IPS-20b (cell line): ENCODE measurements around the gene KCNQ1.

ENCODE experiments used
- H3K27ac ChIP-seq: one replicate; pipeline ENCODE4 v1.5.1; 2013; ENCODE audit warnings: low read length
- H3K27me3 ChIP-seq: 2 replicates; pipeline ENCODE4 v1.6.1; 2013; ENCODE audit warnings: mild to moderate bottlenecking, low read length, inconsistent platforms; ENCODE audit not compliant: insufficient read depth
- H3K36me3 ChIP-seq: 2 replicates; pipeline ENCODE4 v1.6.1; 2013; ENCODE audit warnings: low read depth, mild to moderate bottlenecking, inconsistent platforms, low read length, moderate library complexity; ENCODE audit not compliant: insufficient read depth
- H3K4me1 ChIP-seq: 2 replicates; pipeline ENCODE4 v1.6.1; 2013; ENCODE audit warnings: mild to moderate bottlenecking, control low read depth, inconsistent platforms, low read length, moderate library complexity; ENCODE audit not compliant: insufficient read depth
- H3K4me3 ChIP-seq: 2 replicates; pipeline ENCODE4 v1.5.1; 2013; ENCODE audit warnings: mild to moderate bottlenecking, low read length, inconsistent platforms
- H3K9ac ChIP-seq: 2 replicates; pipeline ENCODE4 v1.6.1; 2013; ENCODE audit warnings: low read depth, mild to moderate bottlenecking, inconsistent platforms, low read length, moderate library complexity
- H3K9me3 ChIP-seq: 2 replicates; pipeline ENCODE4 v1.6.1; 2013; ENCODE audit warnings: mild to moderate bottlenecking, low read depth, low read length, inconsistent platforms; ENCODE audit not compliant: insufficient read depth

The KCNQ1 gene

GRCh38 chr11:2684581-2684980, 239.8 kb downstream of the KCNQ1 start:
- Histone ChIP-seq H3K4me3 (no peak overlapping the region), H3K4me1 (peaks cover 29% of the 10 kb centered on the region; the same call in 1 of the 2 replicates), H3K9me3 (no peaks in the 10 kb centered on the region), H3K27me3 (peaks cover 8% of the 10 kb centered on the region), H3K27ac (no peak overlapping the region), H3K36me3 (peaks cover 6% of the 10 kb centered on the region; the same call in 1 of the 2 replicates), H3K9ac (no peak overlapping the region)

DNA sequence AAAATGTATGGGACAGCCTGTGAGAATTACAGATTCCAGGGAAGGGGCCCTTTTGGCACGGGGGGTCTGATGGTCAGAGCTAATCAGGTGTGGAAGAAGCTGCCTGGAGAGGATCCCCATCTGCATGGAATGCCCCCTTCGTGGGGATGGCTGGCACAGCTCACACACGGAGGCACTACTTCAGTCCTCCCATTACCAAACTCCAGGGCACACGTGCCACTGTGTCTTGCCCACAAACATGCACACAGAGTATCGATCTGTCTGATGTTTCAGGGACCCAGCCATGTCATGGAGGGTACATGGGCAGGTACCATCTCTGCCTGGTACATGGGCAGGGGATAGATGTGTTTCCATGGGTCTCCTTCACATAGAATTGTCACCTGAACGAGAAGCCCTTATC, 240.2 kb downstream of the KCNQ1 start:
- Histone ChIP-seq H3K4me1 (peaks cover 29% of the 10 kb centered on the region; the same call in 1 of the 2 replicates), H3K4me3 (no peak overlapping the region), H3K9me3 (no peaks in the 10 kb centered on the region), H3K27me3 (peaks cover 8% of the 10 kb centered on the region), H3K27ac (no peak overlapping the region), H3K9ac (no peak overlapping the region), H3K36me3 (peaks cover 6% of the 10 kb centered on the region; the same call in 1 of the 2 replicates)

GRCh38 chr11:2685566-2686359, 241.0 kb downstream of the KCNQ1 start:
- Histone ChIP-seq H3K9ac (no peak overlapping the region), H3K4me1 (peaks cover 34% of the 10 kb centered on the region), H3K27me3 (peaks cover 8% of the 10 kb centered on the region), H3K4me3 (no peak overlapping the region), H3K36me3 (peaks cover 6% of the 10 kb centered on the region; the same call in 1 of the 2 replicates), H3K27ac (no peak overlapping the region), H3K9me3 (no peaks in the 10 kb centered on the region)

GRCh38 chr11:2686360-2687222, 241.8 kb downstream of the KCNQ1 start:
- Histone ChIP-seq H3K36me3 (peaks cover 6% of the 10 kb centered on the region; the same call in 1 of the 2 replicates), H3K27me3 (peaks cover 4% of the 10 kb centered on the region; the same call in 1 of the 2 replicates), H3K27ac (no peak overlapping the region), H3K9ac (no peak overlapping the region), H3K9me3 (no peaks in the 10 kb centered on the region), H3K4me3 (no peak overlapping the region), H3K4me1 (peaks cover 42% of the 10 kb centered on the region)

DNA sequence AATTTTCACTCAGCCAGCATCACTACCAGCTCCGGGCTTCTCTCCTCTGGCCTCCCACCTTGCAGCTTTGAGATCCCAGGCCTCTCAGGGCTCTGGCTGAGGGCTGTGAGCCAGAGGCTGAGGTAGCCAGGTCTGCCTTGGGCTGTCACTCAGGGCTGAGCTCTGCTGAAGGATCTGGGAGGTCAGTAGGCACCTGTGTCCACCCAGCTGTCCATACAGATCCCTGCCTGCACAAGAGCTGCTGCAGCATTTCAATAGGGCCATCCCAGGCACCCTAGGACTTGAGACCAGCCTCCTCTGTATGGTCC, 242.4 kb downstream of the KCNQ1 start:
- Histone ChIP-seq H3K9me3 (no peaks in the 10 kb centered on the region), H3K27ac (no peak overlapping the region), H3K36me3 (peaks cover 6% of the 10 kb centered on the region; the same call in 1 of the 2 replicates), H3K27me3 (peaks cover 4% of the 10 kb centered on the region; the same call in 1 of the 2 replicates), H3K9ac (no peak overlapping the region), H3K4me3 (no peak overlapping the region), H3K4me1 (peaks cover 48% of the 10 kb centered on the region)

- Histone ChIP-seq H3K9me3 (no peaks in the 10 kb centered on the region), H3K4me1 (peaks cover 51% of the 10 kb centered on the region), H3K4me3 (no peak overlapping the region), H3K36me3 (peaks cover 6% of the 10 kb centered on the region; the same call in 1 of the 2 replicates), H3K27me3 (peaks cover 4% of the 10 kb centered on the region; the same call in 1 of the 2 replicates), H3K27ac (no peak overlapping the region), H3K9ac (no peak overlapping the region)
Measured at GRCh38 chr11:2687782-2688191, 243.0 kb downstream of the KCNQ1 start.

DNA sequence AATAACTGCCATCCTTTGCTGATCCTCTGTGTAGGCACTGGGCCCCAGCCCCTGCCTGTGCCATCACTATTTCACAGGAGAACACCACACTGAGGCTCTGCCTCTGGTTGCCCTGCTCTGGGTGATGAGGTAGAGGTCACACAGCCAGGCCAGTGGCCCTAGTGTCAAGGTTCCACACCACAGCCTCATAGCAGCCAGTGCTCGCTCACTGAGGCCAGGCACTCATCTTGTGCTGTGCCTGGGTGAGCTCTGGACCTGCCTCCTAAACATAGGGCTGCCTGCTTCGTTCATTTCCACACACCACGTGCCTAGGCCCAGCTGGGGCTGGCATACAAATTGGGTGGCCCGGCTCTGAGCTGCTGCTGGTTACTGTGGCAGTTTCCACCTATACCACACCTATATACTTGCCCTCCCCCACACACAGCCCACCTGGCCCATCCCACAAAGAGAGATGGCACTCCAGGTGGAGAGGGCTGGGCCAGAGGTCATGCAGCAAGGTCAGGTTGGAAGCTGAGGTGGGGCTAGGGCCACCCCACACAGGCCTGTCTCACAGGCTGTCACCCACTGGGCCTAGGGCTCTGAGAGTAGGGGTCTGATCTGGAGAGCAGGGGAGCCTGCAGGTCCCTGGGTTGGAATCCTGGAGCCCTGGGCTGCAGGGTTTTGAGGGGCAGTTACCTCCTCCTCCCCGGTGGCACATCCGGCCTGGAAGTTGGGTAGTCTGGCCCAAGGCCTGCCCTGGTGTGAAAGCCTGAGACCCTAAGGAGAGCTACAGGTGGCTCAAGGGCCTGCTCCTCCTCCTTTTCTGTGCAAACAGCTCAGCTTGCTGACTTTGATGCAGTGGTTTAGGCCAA, 243.8 kb downstream of the KCNQ1 start:
- Histone ChIP-seq H3K9me3 (no peaks in the 10 kb centered on the region), H3K27ac (no peak overlapping the region), H3K27me3 (peaks cover 4% of the 10 kb centered on the region; the same call in 1 of the 2 replicates), H3K4me3 (no peak overlapping the region), H3K9ac (no peak overlapping the region), H3K4me1 (peaks cover 49% of the 10 kb centered on the region), H3K36me3 (peaks cover 6% of the 10 kb centered on the region; the same call in 1 of the 2 replicates)

- H3K9ac ChIP-seq, result no peak overlapping the region
- no peaks in the 10 kb centered on the region for H3K9me3 ChIP-seq
- peaks cover 58% of the 10 kb centered on the region for H3K4me1 ChIP-seq
- peaks cover 5% of the 10 kb centered on the region; the same call in 1 of the 2 replicates for H3K36me3 ChIP-seq
- H3K27me3 ChIP-seq, result peaks cover 4% of the 10 kb centered on the region; the same call in 1 of the 2 replicates
- no peak overlapping the region for H3K4me3 ChIP-seq
- no peak overlapping the region for H3K27ac ChIP-seq
Measured at GRCh38 chr11:2689651-2690575, 245.1 kb downstream of the KCNQ1 start.

- Histone ChIP-seq H3K4me1 (peaks cover 64% of the 10 kb centered on the region), H3K27ac (no peak overlapping the region), H3K9me3 (no peaks in the 10 kb centered on the region), H3K9ac (no peak overlapping the region), H3K36me3 (no peaks in the 10 kb centered on the region), H3K4me3 (no peak overlapping the region), H3K27me3 (peaks cover 4% of the 10 kb centered on the region; the same call in 1 of the 2 replicates)
Measured at GRCh38 chr11:2690596-2691354, 246.0 kb downstream of the KCNQ1 start.

DNA sequence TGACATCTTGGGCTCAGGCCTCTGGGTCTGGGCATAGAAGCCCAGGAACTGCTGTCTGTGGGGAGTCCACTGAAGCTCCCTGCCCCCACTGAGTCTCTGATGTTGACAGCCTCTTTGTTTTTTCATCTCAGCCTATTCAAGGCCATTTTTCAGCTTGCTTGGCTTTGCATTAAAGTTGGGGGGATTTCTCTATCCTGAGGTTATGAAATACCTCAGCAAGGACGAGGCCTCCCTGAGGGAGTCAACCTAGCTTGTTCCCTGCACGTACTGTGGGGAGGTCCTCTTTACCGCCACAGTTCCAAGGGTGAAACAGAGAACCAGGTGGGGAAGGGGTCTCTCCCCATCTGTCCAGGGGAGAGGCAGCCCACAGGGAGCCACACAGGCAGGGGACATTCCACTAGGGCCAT, 246.6 kb downstream of the KCNQ1 start:
- no peak overlapping the region for H3K4me3 ChIP-seq
- no peaks in the 10 kb centered on the region for H3K36me3 ChIP-seq
- peaks cover 64% of the 10 kb centered on the region for H3K4me1 ChIP-seq
- no peak overlapping the region for H3K9ac ChIP-seq
- H3K27me3 ChIP-seq, result peaks cover 4% of the 10 kb centered on the region; the same call in 1 of the 2 replicates
- no peaks in the 10 kb centered on the region for H3K9me3 ChIP-seq
- H3K27ac ChIP-seq, result no peak overlapping the region
